NOMO-1 (cell line): Measurements from ENCODE around the gene PARK7.

Experiments used
- DNase-seq, 2 experiments: peaks; one replicate each; lab custom pipeline; 2025; ENCODE audit not compliant: unreplicated experiment in 2 of 2; lab: John Stamatoyannopoulos, UW

The PARK7 gene

DNA sequence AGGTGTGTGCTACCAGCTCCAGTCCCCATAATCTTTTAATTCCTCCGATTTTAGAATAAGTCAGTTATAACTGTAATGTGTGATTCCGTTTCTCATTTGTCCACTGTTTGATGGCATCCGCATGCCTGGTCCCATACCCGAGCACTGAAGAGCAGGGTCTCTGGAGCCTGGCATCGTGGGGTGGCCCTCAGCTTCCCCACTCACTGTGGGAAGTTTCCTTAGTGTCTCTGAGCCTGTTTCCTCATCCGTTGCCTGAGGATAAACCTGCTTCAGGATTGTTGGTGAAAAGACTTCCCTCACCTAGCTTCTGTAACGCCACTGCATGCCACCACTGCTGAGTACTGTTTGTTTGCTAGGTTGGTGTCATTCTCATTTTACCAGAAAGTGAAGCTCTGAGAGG, 19.5 kb downstream of the PARK7 start:
- no peak for DNase-seq

- DNase-seq = no peak
Measured at GRCh38 chr1:7983086-7983778, 21.7 kb downstream of the PARK7 start.

GRCh38 chr1:7984811-7985210, 23.3 kb downstream of the PARK7 start:
- no peak for DNase-seq

- no peak for DNase-seq
Measured at GRCh38 chr1:7985851-7986612, 24.5 kb downstream of the PARK7 start.

GRCh38 chr1:7987528-7987927, 26.0 kb downstream of the PARK7 start:
- DNase-seq = no peak

- DNase-seq = no peak
Measured at GRCh38 chr1:7988576-7988975, 27.1 kb downstream of the PARK7 start.

GRCh38 chr1:7989762-7990428, 28.4 kb downstream of the PARK7 start:
- no peak for DNase-seq

DNA sequence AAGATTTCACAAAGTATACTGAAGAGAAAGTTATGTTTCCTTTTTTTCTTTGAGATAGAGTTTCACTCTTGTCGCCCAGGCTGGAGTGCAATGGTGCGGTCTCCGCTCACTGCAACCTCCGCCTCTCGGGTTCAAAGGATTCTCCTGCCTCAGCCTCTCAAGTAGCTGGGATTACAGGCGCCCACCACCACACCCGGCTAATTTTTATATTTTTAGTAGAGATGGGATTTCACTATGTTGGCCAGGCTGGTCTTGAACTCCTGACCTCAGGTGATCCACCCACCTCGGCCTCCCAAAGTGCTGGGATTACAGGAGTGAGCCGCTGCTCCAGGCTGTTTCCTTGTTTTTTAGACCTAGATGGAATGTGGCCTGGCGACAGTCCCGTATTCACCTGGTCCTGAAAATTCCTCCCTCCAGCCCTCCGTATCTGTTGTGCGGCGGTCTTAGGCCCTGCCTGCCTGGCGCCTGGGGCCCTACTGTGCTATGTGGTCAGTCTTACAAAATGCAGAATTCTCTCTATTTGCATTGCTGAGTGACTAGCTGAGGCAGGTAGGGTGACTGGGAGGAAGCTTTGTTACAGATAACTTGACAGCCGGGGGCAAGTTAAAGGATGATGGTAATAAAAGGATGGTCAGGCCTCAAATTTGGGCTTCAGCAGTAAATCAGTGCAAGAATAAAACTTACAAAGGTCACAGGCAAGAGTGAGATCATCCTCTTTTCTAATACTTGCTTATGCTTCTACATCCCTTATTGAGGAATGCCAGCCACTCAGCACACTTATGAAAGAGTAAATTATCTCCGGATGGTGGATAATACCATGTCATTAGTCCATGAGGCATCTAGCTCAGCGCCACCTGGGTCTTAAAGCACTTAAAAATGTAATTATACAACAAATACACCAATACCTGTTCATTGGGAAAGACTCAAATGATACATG, 30.3 kb downstream of the PARK7 start:
- no peak for DNase-seq

GRCh38 chr1:7992885-7993284, 31.4 kb downstream of the PARK7 start:
- no peak for DNase-seq

GRCh38 chr1:7993593-7994479, 32.3 kb downstream of the PARK7 start:
- peak; percentile 23 to 32 for DNase-seq

GRCh38 chr1:7994827-7995226, 33.3 kb downstream of the PARK7 start:
- DNase-seq = no peak

- DNase-seq = no peak
Measured at GRCh38 chr1:7995437-7995836, 33.9 kb downstream of the PARK7 start.

GRCh38 chr1:8002329-8002910, 40.9 kb downstream of the PARK7 start:
- no peak for DNase-seq

- no peak for DNase-seq
Measured at GRCh38 chr1:8002921-8003320, 41.4 kb downstream of the PARK7 start.

- DNase-seq = no peak
Measured at GRCh38 chr1:8003438-8004112, 42.1 kb downstream of the PARK7 start.

DNA sequence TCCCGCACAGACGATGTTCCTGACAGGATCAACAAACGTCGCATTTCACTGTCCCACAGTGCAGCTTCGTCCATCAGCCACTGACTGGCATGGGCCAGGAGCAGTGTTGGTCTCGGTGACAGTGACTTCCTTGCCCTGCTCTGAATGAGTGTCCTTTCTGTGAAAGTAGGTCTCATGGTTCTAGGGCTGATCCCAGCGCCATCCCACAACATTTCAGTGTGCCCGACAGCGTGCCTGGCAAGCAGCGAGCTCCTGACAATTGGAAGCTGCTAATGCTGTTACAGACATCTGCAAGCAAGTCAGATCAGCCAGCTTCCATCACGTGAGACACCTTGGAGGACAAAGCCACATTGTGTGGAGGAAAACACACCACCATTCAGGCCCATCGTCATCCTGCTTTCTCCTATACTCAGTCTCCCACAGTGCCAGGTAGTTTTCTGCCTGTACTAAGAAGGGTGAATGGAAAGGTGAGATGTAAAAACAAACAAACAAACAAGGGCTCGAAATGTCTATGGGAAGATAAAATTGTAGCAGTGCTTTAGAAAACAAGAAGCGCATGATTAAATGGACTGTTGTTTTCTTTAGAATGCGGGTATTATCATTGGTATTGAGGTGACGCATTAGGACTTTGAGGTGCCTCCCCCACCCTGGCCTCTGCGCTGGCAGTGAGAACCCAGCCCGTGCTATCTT, 42.7 kb downstream of the PARK7 start:
- no peak for DNase-seq

DNA sequence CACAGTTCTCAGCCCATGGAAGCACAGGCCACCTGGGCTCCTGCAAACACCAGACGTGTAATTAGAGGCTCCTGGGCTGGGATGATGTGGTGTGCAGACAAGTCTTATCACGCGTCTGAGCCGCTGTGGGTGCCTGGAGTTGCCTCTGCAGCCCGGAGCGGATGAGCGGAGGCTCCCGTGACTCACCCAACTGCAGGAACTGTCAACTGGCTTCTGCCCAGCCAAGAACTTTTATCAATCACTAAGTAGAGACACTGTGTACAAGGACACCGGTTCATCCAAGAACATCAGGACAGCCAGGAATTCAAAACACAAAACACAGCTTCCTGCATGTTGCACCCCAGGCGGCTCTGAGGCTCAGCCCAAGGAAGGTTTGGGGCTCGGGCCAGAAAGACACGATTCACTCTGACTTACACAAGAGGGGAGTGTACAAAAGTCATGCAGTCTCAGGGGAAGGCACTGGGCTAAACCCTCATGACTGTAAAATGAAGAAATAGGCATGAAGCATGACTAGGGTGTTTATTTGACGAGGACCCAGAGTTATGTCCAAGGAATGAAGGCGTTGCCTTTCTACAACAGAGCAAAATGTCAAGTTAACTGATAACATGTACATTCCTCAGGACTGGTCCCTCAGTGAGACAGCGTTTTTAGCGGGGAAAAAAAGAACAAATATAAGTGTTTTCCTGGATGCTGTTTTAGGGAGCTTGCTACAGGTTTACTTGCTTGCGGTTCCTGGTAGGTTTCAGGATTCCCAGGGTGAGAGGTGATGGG, 43.5 kb downstream of the PARK7 start:
- DNase-seq = peak; percentile 61 to 79
